Endodermal cell (in vitro differentiated cells): Measurements from ENCODE around the gene PHIP. TPM values are rescaled to one million over a fixed set of nuclear protein-coding genes. Genes with fewer than 3 reads are reported as not detected.

ENCODE experiments used
- DNase-seq: peaks from one replicate; pipeline ENCODE4 v3.0.0-alpha.2; 2017
- H3K27ac ChIP-seq: 2 replicates; pipeline ENCODE4 v1.5.1; 2013; ENCODE audit warnings: mild to moderate bottlenecking, low read depth, low read length, moderate library complexity
- H3K27me3 ChIP-seq: 2 replicates; pipeline ENCODE4 v1.6.1; 2013; ENCODE audit warnings: mild to moderate bottlenecking, low read length, moderate library complexity; ENCODE audit not compliant: insufficient read depth, control insufficient read depth, poor library complexity, severe bottlenecking
- H3K36me3 ChIP-seq: 2 replicates; pipeline ENCODE4 v1.7.0; 2013; ENCODE audit warnings: mild to moderate bottlenecking, low read length, moderate library complexity; ENCODE audit not compliant: control insufficient read depth, insufficient read depth
- H3K4me1 ChIP-seq: one replicate; pipeline ENCODE4 v1.7.0; 2013; ENCODE audit warnings: low read length; ENCODE audit not compliant: control insufficient read depth, insufficient read depth
- H3K4me3 ChIP-seq: 2 replicates; pipeline ENCODE4 v1.5.1; 2013; ENCODE audit warnings: mild to moderate bottlenecking, low read length, moderate library complexity
- H3K9ac ChIP-seq: 2 replicates; pipeline ENCODE4 v1.6.1; 2013; ENCODE audit warnings: mild to moderate bottlenecking, low read length, moderate library complexity; ENCODE audit not compliant: poor library complexity, severe bottlenecking; ENCODE audit errors: extremely low read depth
- H3K9me3 ChIP-seq: 2 replicates; pipeline ENCODE4 v1.6.1; 2013; ENCODE audit warnings: mild to moderate bottlenecking, low read length, moderate library complexity; ENCODE audit not compliant: control insufficient read depth
- H3K27ac Mint-ChIP-seq: 2 replicates; pipeline ENCODE4 v1.8.0; 2020; ENCODE audit warnings: mixed read lengths
- H3K27me3 Mint-ChIP-seq: 2 replicates; pipeline ENCODE4 v1.8.0; 2021; ENCODE audit warnings: mild to moderate bottlenecking, mixed read lengths; ENCODE audit not compliant: insufficient read depth
- H3K36me3 Mint-ChIP-seq: 2 replicates; pipeline ENCODE4 v1.8.0; 2020; ENCODE audit warnings: low read depth, mixed read lengths
- H3K4me1 Mint-ChIP-seq: 2 replicates; pipeline ENCODE4 v1.8.0; 2020; ENCODE audit warnings: mixed read lengths
- H3K4me3 Mint-ChIP-seq: 2 replicates; pipeline ENCODE4 v1.8.0; 2020; ENCODE audit warnings: mild to moderate bottlenecking, moderate library complexity, mixed read lengths
- H3K9me3 Mint-ChIP-seq: 2 replicates; pipeline ENCODE4 v1.8.0; 2020; ENCODE audit warnings: mild to moderate bottlenecking, mixed read lengths
- WGBS, 2 experiments: methylation state at CpG; one replicate each; pipeline versions ENCODE4 v1.1.5 to v1.1.7; 2013; ENCODE audit warnings: missing lambda C conversion rate in 2 of 2, mixed read lengths in 1 of 2; ENCODE audit not compliant: insufficient coverage in 1 of 2, insufficient read length in 1 of 2; 5-methylcytosine and 5-hydroxymethylcytosine counted together
- total RNA-seq, 2 donors: library from RNA; stranded (reverse); fragmentation: NEBNext Ultra II Directional in 1 of 2; extraction: Animal tissue kit (Norgen Biotek cat#: 25700) in 1 of 2; gene quantifications; 2 replicates in 1 of 2; 3 replicates in 1 of 2; pipeline ENCODE4 v1.2.1, GENCODE V29; 2021
- TF ChIP-seq, protein P1 (sequence below): fragments of 200-600 bp; sonication (generic); conservative IDR thresholded peaks from 2 replicates; pipeline ENCODE4 v1.5.0; 2021; ENCODE audit warnings: antibody characterized with exemption, mild to moderate bottlenecking

Gene PHIP
- total RNA-seq, 2 donors from 2014 or later = 49.8 to 59.7 TPM

DNA sequence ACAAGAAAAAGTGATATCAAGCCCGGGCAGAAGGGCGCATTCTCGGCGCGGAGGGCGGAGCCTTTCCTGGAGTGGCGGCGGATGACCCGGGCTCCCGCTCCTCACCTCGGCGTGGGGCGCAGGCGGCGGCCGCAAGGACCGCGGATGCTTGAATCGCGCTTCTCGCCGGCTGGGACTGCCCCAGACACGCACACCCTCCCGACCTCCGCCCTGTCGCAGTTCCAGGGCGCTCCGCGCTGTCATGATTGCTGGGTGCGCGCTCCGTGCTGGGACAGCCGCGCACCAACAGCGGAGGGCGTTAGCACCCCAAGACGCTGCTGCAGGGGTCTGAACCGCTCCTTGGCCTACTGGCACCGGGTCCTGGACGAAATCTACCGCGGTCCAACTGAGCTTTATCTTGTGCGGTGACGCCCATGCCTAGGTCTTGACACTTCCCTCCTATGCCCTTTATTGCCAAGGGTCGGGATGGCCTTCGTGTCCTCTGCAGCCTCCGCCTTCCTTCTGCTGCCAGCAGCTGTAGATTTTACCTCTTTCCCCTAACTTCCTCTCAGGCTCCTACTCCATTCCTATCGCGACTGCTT lies 167.4 kb downstream of the PHIP start:
- H3K27me3 Mint-ChIP-seq = peaks cover 26% of the 10 kb centered on the region
- H3K27me3 ChIP-seq = peaks cover 24% of the 10 kb centered on the region
- DNase-seq = peak; percentile 84
- H3K9me3 ChIP-seq = no peaks in the 10 kb centered on the region
- H3K4me3 Mint-ChIP-seq = peak overlapping the region; percentile 54
- no peaks in the 10 kb centered on the region for H3K4me1 ChIP-seq
- H3K4me3 ChIP-seq = peak overlapping the region; percentile 84
- H3K27ac Mint-ChIP-seq = no peak overlapping the region
- H3K4me1 Mint-ChIP-seq = peaks cover 4% of the 10 kb centered on the region
- H3K9me3 Mint-ChIP-seq = no peaks in the 10 kb centered on the region
- WGBS, 2 experiments = 6 to 8% methylated on average over 10 to 49 of the region's 49 CpGs
- no peaks in the 10 kb centered on the region for H3K36me3 ChIP-seq
- no peak overlapping the region for H3K27ac ChIP-seq
- no peaks in the 10 kb centered on the region for H3K36me3 Mint-ChIP-seq
- TF ChIP-seq, protein P1, sequence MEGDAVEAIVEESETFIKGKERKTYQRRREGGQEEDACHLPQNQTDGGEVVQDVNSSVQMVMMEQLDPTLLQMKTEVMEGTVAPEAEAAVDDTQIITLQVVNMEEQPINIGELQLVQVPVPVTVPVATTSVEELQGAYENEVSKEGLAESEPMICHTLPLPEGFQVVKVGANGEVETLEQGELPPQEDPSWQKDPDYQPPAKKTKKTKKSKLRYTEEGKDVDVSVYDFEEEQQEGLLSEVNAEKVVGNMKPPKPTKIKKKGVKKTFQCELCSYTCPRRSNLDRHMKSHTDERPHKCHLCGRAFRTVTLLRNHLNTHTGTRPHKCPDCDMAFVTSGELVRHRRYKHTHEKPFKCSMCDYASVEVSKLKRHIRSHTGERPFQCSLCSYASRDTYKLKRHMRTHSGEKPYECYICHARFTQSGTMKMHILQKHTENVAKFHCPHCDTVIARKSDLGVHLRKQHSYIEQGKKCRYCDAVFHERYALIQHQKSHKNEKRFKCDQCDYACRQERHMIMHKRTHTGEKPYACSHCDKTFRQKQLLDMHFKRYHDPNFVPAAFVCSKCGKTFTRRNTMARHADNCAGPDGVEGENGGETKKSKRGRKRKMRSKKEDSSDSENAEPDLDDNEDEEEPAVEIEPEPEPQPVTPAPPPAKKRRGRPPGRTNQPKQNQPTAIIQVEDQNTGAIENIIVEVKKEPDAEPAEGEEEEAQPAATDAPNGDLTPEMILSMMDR = peak; percentile 12
- H3K9ac ChIP-seq = no peak overlapping the region

DNA sequence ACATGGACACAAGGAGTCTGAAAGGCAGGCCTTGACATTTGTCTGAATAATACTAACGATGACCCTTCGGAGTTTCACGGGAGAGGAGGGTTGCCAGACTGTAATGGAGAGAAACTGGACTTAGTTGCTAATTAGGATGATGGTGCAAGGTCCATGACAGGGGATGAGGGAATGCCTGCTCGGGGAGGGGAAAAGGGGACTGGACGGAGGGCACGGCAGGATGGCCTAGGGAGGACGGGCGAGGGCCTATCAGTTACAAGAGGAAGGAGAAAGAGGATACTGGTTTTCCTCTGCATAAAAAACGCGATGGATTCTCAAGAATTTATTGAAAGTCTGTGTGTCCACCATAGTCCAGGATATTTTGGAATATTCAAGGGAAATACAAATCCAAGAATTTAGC lies 168.0 kb downstream of the PHIP start:
- H3K4me1 Mint-ChIP-seq = peaks cover 4% of the 10 kb centered on the region
- TF ChIP-seq, protein P1 = no peak
- WGBS, 2 experiments = 80 to 92% methylated on average over 9 to 10 of the region's 10 CpGs
- Histone ChIP-seq H3K4me1 (no peaks in the 10 kb centered on the region), H3K9me3 (no peaks in the 10 kb centered on the region), H3K36me3 (no peaks in the 10 kb centered on the region), H3K9ac (no peak overlapping the region), H3K27ac (no peak overlapping the region), H3K4me3 (peak overlapping the region; percentile 84), H3K27me3 (peaks cover 24% of the 10 kb centered on the region)
- H3K36me3 Mint-ChIP-seq = no peaks in the 10 kb centered on the region
- H3K27ac Mint-ChIP-seq = no peak overlapping the region
- peak overlapping the region; percentile 54 for H3K4me3 Mint-ChIP-seq
- peaks cover 26% of the 10 kb centered on the region for H3K27me3 Mint-ChIP-seq
- no peaks in the 10 kb centered on the region for H3K9me3 Mint-ChIP-seq
- no peak for DNase-seq

- no peak overlapping the region for H3K4me3 Mint-ChIP-seq
- no peaks in the 10 kb centered on the region for H3K9me3 ChIP-seq
- no peak overlapping the region for H3K9ac ChIP-seq
- no peak overlapping the region for H3K27ac ChIP-seq
- no peak overlapping the region for H3K27ac Mint-ChIP-seq
- H3K36me3 ChIP-seq = no peaks in the 10 kb centered on the region
- H3K4me1 ChIP-seq = no peaks in the 10 kb centered on the region
- DNase-seq = no peak
- 97 to 100% methylated on average over 2 to 3 of the region's 3 CpGs for WGBS, 2 experiments
- H3K36me3 Mint-ChIP-seq = no peaks in the 10 kb centered on the region
- H3K9me3 Mint-ChIP-seq = no peaks in the 10 kb centered on the region
- H3K4me1 Mint-ChIP-seq = peaks cover 4% of the 10 kb centered on the region
- TF ChIP-seq, protein P1 = no peak
- H3K4me3 ChIP-seq = no peak overlapping the region
- peaks cover 26% of the 10 kb centered on the region for H3K27me3 Mint-ChIP-seq
- H3K27me3 ChIP-seq = peaks cover 24% of the 10 kb centered on the region
Measured at GRCh38 chr6:78909391-78909790, 168.7 kb downstream of the PHIP start.
